GM06990 (cell line): ENCODE results near the gene CEACAM5.
"Not testable (repeated sequence)": the region's sequence is repeated elsewhere in the genome, so short reads cannot be mapped to it uniquely, and the experiment has no call there.

Source experiments
- DNase-seq: peaks from one replicate; pipeline ENCODE4 v3.0.0-alpha.2; 2011; ENCODE audit not compliant: insufficient read length; ENCODE audit errors: extremely low read depth
- H3K27me3 ChIP-seq: replicated peaks from 2 replicates; pipeline ENCODE4 v1.6.0; 2011; ENCODE audit warnings: low read length; ENCODE audit not compliant: control insufficient read depth, insufficient read depth
- H3K36me3 ChIP-seq: 2 replicates; pipeline ENCODE4 v1.5.1; 2011; ENCODE audit warnings: low read length; ENCODE audit not compliant: control insufficient read depth, insufficient read depth
- H3K4me3 ChIP-seq: replicated peaks from 2 replicates; pipeline ENCODE4 v1.5.1; 2011; ENCODE audit warnings: low read depth, mild to moderate bottlenecking, control low read depth, low read length
- CTCF ChIP-seq: IDR thresholded peaks from 2 replicates; pipeline ENCODE4 v1.5.1; 2011; ENCODE audit warnings: low read length, control low read depth, mild to moderate bottlenecking, inconsistent platforms; ENCODE audit not compliant: insufficient read depth, poor library complexity, severe bottlenecking

The CEACAM5 gene

DNA sequence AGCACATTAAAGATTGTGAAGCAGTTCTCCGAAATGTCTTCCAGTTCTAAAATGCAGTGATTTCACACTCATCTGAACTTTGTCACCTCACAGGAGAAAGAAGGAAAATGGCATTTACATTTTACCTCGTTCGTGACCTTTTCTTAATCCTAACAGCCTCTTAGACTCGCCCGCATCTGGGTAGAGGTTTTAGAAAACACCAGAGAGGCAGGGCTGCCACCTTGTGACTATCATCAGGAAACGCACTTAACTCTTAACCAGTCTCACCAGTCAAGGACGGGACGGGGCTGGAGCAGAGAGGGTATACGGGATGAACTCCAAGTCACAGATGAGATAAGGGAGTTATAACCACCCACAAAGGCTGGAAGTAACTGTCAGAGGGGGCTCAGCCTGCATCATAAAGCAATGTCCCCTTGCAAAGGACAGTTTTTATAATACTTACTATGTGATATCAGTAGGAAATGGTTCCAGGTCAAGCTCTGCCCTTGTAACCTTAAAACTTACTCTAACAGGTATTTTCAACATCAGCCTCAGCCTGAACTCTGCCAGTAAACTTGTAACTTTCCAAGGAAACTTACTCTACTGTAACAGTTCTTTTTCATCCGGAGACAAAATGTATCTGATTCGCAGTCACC lies 38.3 kb downstream of the CEACAM5 start:
- DNase-seq: no peak
- no peaks in the 10 kb centered on the region for H3K36me3 ChIP-seq
- H3K4me3 ChIP-seq: no peak overlapping the region
- H3K27me3 ChIP-seq: no peaks in the 10 kb centered on the region; the same call in 1 of the 2 replicates
- peak; percentile 61 for TF ChIP-seq CTCF

GRCh38 chr19:41748012-41748411 lies 39.6 kb downstream of the CEACAM5 start:
- no peaks in the 10 kb centered on the region; the same call in none of the 2 replicates for H3K27me3 ChIP-seq
- no peak for DNase-seq
- no peaks in the 10 kb centered on the region for H3K36me3 ChIP-seq
- no peak overlapping the region for H3K4me3 ChIP-seq
- no peak for TF ChIP-seq CTCF

GRCh38 chr19:41750248-41751134 lies 42.1 kb downstream of the CEACAM5 start:
- not testable (repeated sequence) for H3K4me3 ChIP-seq, H3K27me3 ChIP-seq

GRCh38 chr19:41753159-41753558 lies 44.7 kb downstream of the CEACAM5 start:
- Histone ChIP-seq H3K4me3 (no peak overlapping the region), H3K27me3 (peaks cover 3% of the 10 kb centered on the region; the same call in 1 of the 2 replicates), H3K36me3 (no peaks in the 10 kb centered on the region)
- peak; percentile 44 for DNase-seq
- peak; percentile 92 for TF ChIP-seq CTCF

More at GRCh38 chr19:41750248-41751134, 42.1 kb downstream of the CEACAM5 start:
- not testable (repeated sequence) for H3K36me3 ChIP-seq, DNase-seq

DNA sequence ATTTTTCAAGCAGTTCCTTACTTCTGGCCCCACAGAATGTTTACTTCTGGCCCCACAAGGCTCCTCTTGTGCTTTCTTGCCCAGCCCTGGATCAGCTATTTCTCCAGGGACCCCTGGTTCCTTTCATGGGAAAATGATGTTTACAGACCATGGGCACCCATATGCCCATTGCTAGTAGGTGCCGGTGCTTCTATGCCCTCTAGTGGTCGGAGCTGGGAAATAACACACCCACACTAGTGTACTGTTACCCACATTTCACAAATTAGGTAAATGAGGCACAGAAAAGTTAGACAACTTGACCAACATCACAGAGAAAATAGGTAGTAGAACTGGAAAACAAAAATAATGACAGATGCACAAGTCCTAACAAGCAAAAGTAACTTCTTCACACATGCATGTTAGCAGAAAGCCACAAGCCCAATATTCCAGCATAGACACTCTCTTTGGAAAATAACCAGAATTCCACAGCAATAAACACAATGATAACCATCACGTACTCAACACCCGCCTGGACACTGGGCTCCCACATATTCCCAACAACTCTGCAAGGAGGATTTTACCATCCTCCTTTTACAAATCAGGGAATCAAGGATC lies 45.6 kb downstream of the CEACAM5 start:
- no peaks in the 10 kb centered on the region for H3K36me3 ChIP-seq
- DNase-seq: no peak
- no peak overlapping the region for H3K4me3 ChIP-seq
- peak; percentile 85 for TF ChIP-seq CTCF
- H3K27me3 ChIP-seq: peaks cover 3% of the 10 kb centered on the region; the same call in 1 of the 2 replicates

DNA sequence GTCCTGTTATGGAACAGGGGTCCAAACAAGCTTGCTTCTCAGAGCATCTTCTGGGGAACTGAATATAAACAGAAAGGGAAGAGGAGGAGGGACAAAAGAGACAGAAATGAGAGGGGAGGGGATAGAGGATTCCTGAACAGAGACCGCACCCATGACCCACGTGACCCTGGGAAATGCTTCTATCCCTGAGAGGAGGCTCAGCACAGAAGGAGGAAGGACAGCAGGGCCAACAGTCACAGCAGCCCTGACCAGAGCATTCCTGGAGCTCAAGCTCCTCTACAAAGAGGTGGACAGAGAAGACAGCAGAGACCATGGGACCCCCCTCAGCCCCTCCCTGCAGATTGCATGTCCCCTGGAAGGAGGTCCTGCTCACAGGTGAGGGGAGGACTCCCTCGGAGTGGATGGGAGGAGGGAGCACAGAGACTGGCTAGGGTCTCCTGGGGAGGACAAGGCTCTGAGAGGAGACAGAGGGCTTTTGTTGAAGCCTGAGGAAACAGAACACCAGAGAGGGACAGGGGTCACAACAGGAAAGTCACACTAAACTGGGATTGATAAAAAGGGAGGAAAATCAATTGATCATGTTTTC lies 47.0 kb downstream of the CEACAM5 start, which contains the start of gene CEACAM6:
Gene CEACAM6, plus strand, starts transcription at position 203 of the 586 bp plus-strand sequence. Its CDS starts 109 bp downstream, at position 312.
- H3K4me3 ChIP-seq: no peak within 1 kb of the TSS
- TF ChIP-seq CTCF: no peak

More for the DNA sequence above, 47.0 kb downstream of the CEACAM5 start, which contains the start of gene CEACAM6:
- H3K27me3 ChIP-seq: peaks cover 3% of the 10 kb centered on the region; the same call in 1 of the 2 replicates
- no peaks in the 10 kb centered on the region for H3K36me3 ChIP-seq
- DNase-seq: no peak
